ENCODE data around the gene MYO5B. TPM values are rescaled to one million over a fixed set of nuclear protein-coding genes. Genes with fewer than 3 reads are reported as not detected.

MYO5B gene
- total and polyA plus RNA-seq, 2 of the 4 experiments (the other 2 are of a cell fraction), result 0.24 to 0.54 TPM

DNA sequence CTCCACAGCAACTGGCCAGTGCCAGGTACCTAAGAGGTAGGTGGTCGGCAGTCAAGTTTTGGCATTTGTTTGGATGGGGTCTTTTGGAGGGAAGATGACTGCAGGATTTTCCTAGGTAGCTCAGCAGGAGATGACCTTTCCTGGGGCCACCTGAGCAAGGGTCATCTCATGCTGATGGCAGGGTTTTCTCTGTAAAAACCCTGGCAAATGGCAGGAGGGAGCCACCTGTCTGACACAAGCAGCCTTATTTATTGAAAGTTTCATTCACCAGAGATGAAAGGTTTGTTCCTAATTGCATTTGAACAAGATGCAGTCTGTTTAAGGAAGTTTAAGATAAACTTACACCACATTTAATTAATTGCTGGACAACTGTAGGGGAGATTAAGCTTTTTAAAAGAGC lies 350.0 kb downstream of the MYO5B start:
- no CpG with 5 or more reads among the region's 1 CpG for WGBS, 2 experiments (ENCODE audit: extremely low coverage in 2 of 2, insufficient read length in 1 of 2)
- Histone ChIP-seq H3K56ac (ENCODE audit: extremely low read depth, insufficient read depth, low read length) (no peak overlapping the region), H2BK15ac (ENCODE audit: low read depth, low read length) (no peak overlapping the region), H2AFZ (replicated peaks; ENCODE audit: low read length, poor library complexity) (no peak overlapping the region), H4K20me1 (ENCODE audit: insufficient read depth, low read length) (no peaks in the 10 kb centered on the region), H3K4ac (ENCODE audit: low read depth, low read length) (no peak overlapping the region), H3K9me3 (ENCODE audit: control insufficient read depth, insufficient read depth, low read length) (no peaks in the 10 kb centered on the region), H2BK20ac (ENCODE audit: low read depth, low read length) (no peak overlapping the region), H3K14ac (replicated peaks; ENCODE audit: low read depth, low read length) (no peak overlapping the region), H3K4me2 (ENCODE audit: low read depth, low read length) (no peak overlapping the region), H2AK9ac (replicated peaks; ENCODE audit: low read depth, low read length, poor library complexity) (no peak overlapping the region), H2BK5ac (ENCODE audit: low read depth, low read length, poor library complexity, severe bottlenecking) (no peak overlapping the region), H3K23ac (ENCODE audit: low read depth, low read length) (no peak overlapping the region), H3K4me3 (ENCODE audit: insufficient read depth, low read depth, low read length) (no peak overlapping the region), H3K27me3 (ENCODE audit: control insufficient read depth, insufficient read depth, low read length) (no peaks in the 10 kb centered on the region; the same call in 1 of the 2 replicates), H3K4me1 (ENCODE audit: control insufficient read depth, insufficient read depth, low read length) (peaks cover 6% of the 10 kb centered on the region), H4K91ac (ENCODE audit: insufficient read depth, low read depth, low read length) (no peak overlapping the region), H3K18ac (ENCODE audit: low read depth, low read length) (no peak overlapping the region), H3K79me1 (ENCODE audit: low read depth in 1 of 2, low read length in 2 of 2) (no peaks in the 10 kb centered on the region), H2AK5ac (ENCODE audit: low read depth, low read length) (no peak overlapping the region), H3K9ac (ENCODE audit: low read depth, low read length) (no peak overlapping the region), H4K5ac (ENCODE audit: low read depth, low read length) (no peak overlapping the region), H3K36me3 (ENCODE audit: control insufficient read depth, insufficient read depth, low read length) (no peaks in the 10 kb centered on the region), H2BK120ac (ENCODE audit: low read depth, low read length) (no peak overlapping the region), H3K9me1 (ENCODE audit: insufficient read depth, low read length) (peaks cover 9% of the 10 kb centered on the region; the same call in 1 of the 2 replicates), H3K27ac (ENCODE audit: insufficient read depth, low read length) (no peak overlapping the region), H4K8ac (ENCODE audit: low read depth in 2 of 2, low read length in 2 of 2) (no peak overlapping the region)
- CTCF ChIA-PET, result no interaction called here
- intact Hi-C loops (cut with micrococcal nuclease) (no loop called here), dilution Hi-C loops (cut with HindIII; ENCODE audit: low sequenced_read_pairs, unreplicated experiment) (no loop called here), in situ Hi-C loops (cut with MboI; ENCODE audit: low sequenced_read_pairs) (loop anchor here (10.0 kb wide), 1 partner anchor 350 kb away; the partner anchor contains the start of gene RPL17)
- DNase-seq (no peak), ATAC-seq (ENCODE audit: low read depth) (no peak)
- POLR2A ChIA-PET (ENCODE audit: unreplicated experiment), result no interaction called here
- no TSS peak for BruUV-seq (replicated peaks)
- no peak for TF ChIP-seq RCOR1 (IDR thresholded peaks at IDR 0.05; ENCODE audit: insufficient replicate concordance, low read length)
- no peak for TF ChIP-seq ELK1 (IDR thresholded peaks at IDR 0.05; ENCODE audit: borderline replicate concordance, low read depth, low read length)
- no peak for TF ChIP-seq BHLHE40 (IDR thresholded peaks at IDR 0.05; ENCODE audit: low read depth, low read length)
- TF ChIP-seq RAD21 (IDR thresholded peaks at IDR 0.05; ENCODE audit: low read length), result no peak
- TF ChIP-seq SMC3 (IDR thresholded peaks at IDR 0.05; ENCODE audit: low read depth, low read length), result no peak

All from IMR-90 (cell line).